ENCODE results near the gene BST2.

Gene BST2

GRCh38 chr19:17378271-17378670 is 27.2 kb downstream of the BST2 start:
- no peak for TF ChIP-seq TSHZ2 (CRISPR knock-in tag; IDR thresholded peaks at IDR 0.05)
- no peak for TF ChIP-seq TCF4 (CRISPR knock-in tag; IDR thresholded peaks at IDR 0.05; ENCODE audit: borderline replicate concordance)
- no peak for TF ChIP-seq ZNF8 (CRISPR knock-in tag; IDR thresholded peaks at IDR 0.05)
- TF ChIP-seq CSDC2 (CRISPR knock-in tag; IDR thresholded peaks at IDR 0.05), result no peak
- no peak for TF ChIP-seq POU6F1 (CRISPR knock-in tag; IDR thresholded peaks at IDR 0.05; ENCODE audit: borderline replicate concordance, low read depth)
- no peak for TF ChIP-seq ZFP30 (CRISPR knock-in tag; IDR thresholded peaks at IDR 0.05)
- TF ChIP-seq RARB (CRISPR knock-in tag; IDR thresholded peaks at IDR 0.05), result no peak
- no peak for TF ChIP-seq ZNF565 (CRISPR knock-in tag; conservative IDR thresholded peaks at IDR 0.05; ENCODE audit: low read depth)
- TF ChIP-seq BACH2 (CRISPR knock-in tag; IDR thresholded peaks at IDR 0.05; ENCODE audit: borderline replicate concordance), result no peak
- no peak for TF ChIP-seq CSRNP3 (CRISPR knock-in tag; IDR thresholded peaks at IDR 0.05)
- TF ChIP-seq ZNF70 (CRISPR knock-in tag; IDR thresholded peaks at IDR 0.05), result no peak
- TF ChIP-seq GLIS3 (CRISPR knock-in tag; IDR thresholded peaks at IDR 0.05), result no peak
- no peak for TF ChIP-seq ZC3H10 (CRISPR knock-in tag; IDR thresholded peaks at IDR 0.05)
- TF ChIP-seq ISL1 (CRISPR knock-in tag; IDR thresholded peaks at IDR 0.05), result no peak
- TF ChIP-seq CREB5 (CRISPR knock-in tag; IDR thresholded peaks at IDR 0.05; ENCODE audit: low read depth), result no peak
- no peak for TF ChIP-seq ARNTL (CRISPR knock-in tag; IDR thresholded peaks at IDR 0.05; ENCODE audit: borderline replicate concordance, low read depth)
- no peak for TF ChIP-seq OSR1 (CRISPR knock-in tag; IDR thresholded peaks at IDR 0.05)
- TF ChIP-seq PPARA (CRISPR knock-in tag; IDR thresholded peaks at IDR 0.05; ENCODE audit: borderline replicate concordance), result no peak
- no peak; the same call in 2 of the 3 replicates for ATAC-seq

GRCh38 chr19:17376935-17377600 is 28.4 kb downstream of the BST2 start, which contains the start of gene PLVAP:
Gene PLVAP, minus strand, starts transcription at chr19:17377342. Its CDS starts 54 bp downstream, at chr19:17377288.
- TF ChIP-seq TCF4 (CRISPR knock-in tag; IDR thresholded peaks at IDR 0.05; ENCODE audit: borderline replicate concordance), result no peak
- TF ChIP-seq ZFP3 (CRISPR knock-in tag; IDR thresholded peaks at IDR 0.05), result no peak
- no peak for TF ChIP-seq BACH2 (CRISPR knock-in tag; IDR thresholded peaks at IDR 0.05; ENCODE audit: borderline replicate concordance)
- TF ChIP-seq PPARA (CRISPR knock-in tag; IDR thresholded peaks at IDR 0.05; ENCODE audit: borderline replicate concordance), result no peak
- no peak for ATAC-seq

- ATAC-seq, result no peak
These were observed 35.3 kb downstream of the BST2 start for GRCh38 chr19:17370026-17370587.

More at GRCh38 chr19:17370026-17370587, 35.3 kb downstream of the BST2 start:
- no peak for TF ChIP-seq ESRRG (CRISPR knock-in tag; IDR thresholded peaks at IDR 0.05)
- no peak for TF ChIP-seq BACH2 (CRISPR knock-in tag; IDR thresholded peaks at IDR 0.05; ENCODE audit: borderline replicate concordance)
- TF ChIP-seq ZNF70 (CRISPR knock-in tag; IDR thresholded peaks at IDR 0.05), result no peak
- TF ChIP-seq ZNF565 (CRISPR knock-in tag; conservative IDR thresholded peaks at IDR 0.05; ENCODE audit: low read depth), result no peak
- no peak for TF ChIP-seq POU6F1 (CRISPR knock-in tag; IDR thresholded peaks at IDR 0.05; ENCODE audit: borderline replicate concordance, low read depth)
- no peak for TF ChIP-seq TOX (CRISPR knock-in tag; IDR thresholded peaks at IDR 0.05; ENCODE audit: borderline replicate concordance)
- TF ChIP-seq GLIS3 (CRISPR knock-in tag; IDR thresholded peaks at IDR 0.05), result no peak
- TF ChIP-seq ZFP3 (CRISPR knock-in tag; IDR thresholded peaks at IDR 0.05), result no peak
- no peak for TF ChIP-seq PPARA (CRISPR knock-in tag; IDR thresholded peaks at IDR 0.05; ENCODE audit: borderline replicate concordance)
- TF ChIP-seq ARNTL (CRISPR knock-in tag; IDR thresholded peaks at IDR 0.05; ENCODE audit: borderline replicate concordance, low read depth), result no peak
- TF ChIP-seq TCF4 (CRISPR knock-in tag; IDR thresholded peaks at IDR 0.05; ENCODE audit: borderline replicate concordance), result no peak
- no peak for TF ChIP-seq ISL1 (CRISPR knock-in tag; IDR thresholded peaks at IDR 0.05)

Measured in SK-N-SH treated with all-trans-retinoic acid at 6 μM for 48 hours (cell line).